Superior temporal gyrus (tissue), 1 donor: Measurements from ENCODE around the gene GPX5.

ENCODE experiments used
- DNase-seq: peaks from one replicate; pipeline ENCODE4 v3.0.0-alpha.2; 2016; ENCODE audit errors: extremely low spot score

GPX5 gene

GRCh38 chr6:28555136-28555535, 29.5 kb downstream of the GPX5 start:
- no peak for DNase-seq

GRCh38 chr6:28558629-28559028, 32.9 kb downstream of the GPX5 start:
- DNase-seq: no peak

GRCh38 chr6:28563430-28564095, 37.9 kb downstream of the GPX5 start:
- DNase-seq: no peak

DNA sequence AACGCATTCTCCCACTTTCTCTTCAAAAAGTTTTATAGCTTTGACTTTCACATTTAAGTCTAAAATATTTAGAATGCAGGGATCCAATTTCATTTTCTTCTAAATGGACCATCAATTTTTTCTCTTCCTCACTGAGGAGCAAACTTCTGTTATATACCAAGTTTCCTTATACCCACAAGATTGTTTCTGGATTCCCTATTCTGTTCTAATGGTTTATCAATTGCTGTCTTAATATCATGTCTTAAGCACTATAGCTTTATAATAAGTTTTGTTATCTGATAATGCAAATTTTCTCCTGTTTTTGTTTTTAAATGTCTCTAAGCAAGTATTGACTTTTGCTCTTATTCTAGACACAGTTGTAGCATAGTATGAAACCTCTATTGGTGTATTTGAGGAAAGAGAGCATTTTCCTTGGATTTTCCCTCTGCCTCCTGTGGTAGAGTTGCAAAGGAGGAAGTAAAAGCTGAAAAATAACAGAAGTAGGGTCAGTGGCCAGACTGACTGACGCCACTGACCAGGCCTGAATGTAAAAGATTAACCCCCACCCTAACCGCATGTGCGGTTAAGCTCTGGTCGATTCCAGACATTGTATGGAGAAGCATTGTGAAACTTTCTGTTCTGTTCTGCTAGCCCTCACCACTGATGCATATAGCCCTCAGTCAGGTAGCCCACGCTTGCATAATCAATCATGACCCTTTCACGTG, 40.3 kb downstream of the GPX5 start:
- DNase-seq: no peak

GRCh38 chr6:28566527-28567252, 41.0 kb downstream of the GPX5 start:
- no peak for DNase-seq

DNA sequence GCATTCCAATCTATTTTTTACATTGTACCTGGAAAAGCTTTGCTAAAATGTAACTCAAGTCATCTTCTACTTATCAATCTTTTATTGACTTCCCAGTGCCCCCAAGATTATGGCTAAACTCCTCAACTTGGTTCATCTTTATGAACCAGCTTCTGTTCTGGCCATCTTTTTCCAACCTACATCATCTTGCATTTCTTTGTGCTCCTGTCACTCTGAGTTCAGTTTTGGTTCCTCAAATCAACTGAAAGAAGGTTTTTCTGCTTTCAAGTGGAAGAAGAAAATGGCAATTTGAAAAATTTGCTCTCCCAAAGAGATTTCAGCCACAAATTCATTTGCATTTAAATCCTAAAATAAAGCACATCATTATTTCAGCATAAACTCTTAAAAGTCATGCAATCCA, 41.8 kb downstream of the GPX5 start:
- no peak for DNase-seq

- no peak for DNase-seq
Observed at GRCh38 chr6:28568515-28569108, 42.9 kb downstream of the GPX5 start.

DNA sequence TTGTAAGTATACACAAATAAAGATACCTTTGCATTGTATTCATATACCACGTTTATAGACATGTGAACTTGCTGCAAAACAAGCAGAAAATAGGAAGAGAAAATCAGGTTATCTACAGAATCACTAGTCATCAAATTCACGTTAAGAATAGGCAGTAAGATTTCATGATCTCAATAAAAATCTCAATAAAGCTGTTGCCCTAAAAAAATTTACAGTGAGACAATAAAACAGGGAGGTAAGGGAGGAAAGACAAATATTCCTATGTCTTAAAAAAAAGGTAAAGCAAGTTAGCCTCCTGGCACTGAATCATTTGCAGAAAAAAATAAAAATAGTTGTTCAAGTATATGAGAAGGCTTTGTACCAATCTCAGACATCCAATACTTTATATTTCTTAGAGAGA, 44.1 kb downstream of the GPX5 start:
- no peak for DNase-seq

DNA sequence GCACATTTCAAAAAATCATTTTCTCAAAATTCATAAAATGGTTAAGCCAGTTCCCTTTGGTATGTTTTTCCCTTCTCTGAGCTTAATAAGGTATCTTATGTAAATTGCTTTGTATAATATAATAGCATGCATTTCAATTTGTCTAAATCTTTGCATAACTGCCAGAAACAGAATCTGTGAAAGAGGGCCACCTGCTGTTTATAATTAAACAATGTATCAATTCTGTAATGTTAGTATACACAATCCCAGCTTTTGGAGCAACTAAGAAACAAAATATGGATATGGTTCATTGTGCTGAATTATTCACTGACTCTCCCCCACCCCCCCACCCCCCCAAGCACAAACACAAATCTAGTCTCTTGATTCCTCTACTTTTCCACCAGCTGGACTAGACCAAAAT, 54.8 kb downstream of the GPX5 start:
- no peak for DNase-seq

DNA sequence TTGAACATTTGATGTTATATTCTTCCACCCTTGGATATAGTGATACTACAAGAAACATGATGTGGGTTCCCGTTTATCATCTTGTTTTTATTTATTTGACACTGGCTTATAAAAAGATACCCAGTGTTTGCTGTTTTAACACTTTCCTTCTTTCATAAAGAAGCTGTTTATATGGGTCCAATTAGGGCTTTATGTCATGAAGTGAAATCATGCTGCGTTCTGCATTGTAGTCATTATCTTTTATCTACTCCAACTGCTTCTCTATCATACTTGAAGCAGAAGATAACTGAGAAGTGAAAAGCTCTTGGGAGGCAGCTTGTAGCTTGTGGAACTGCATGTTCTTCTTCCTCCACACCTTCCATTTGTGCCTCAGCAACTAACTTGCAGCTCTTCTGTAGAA, 57.8 kb downstream of the GPX5 start:
- DNase-seq: no peak
